Measurements from ENCODE around the gene SRBD1.

SRBD1 gene

GRCh38 chr2:45554073-45554741 is 56.9 kb downstream of the SRBD1 start:
- DNase-seq (ENCODE audit: low read depth) = peak; percentile 53
- no peak for TF ChIP-seq CTCF (conservative IDR thresholded peaks at IDR 0.05; ENCODE audit: low read depth, low read length)
- no peak overlapping the region for H3K4me3 ChIP-seq (ENCODE audit: low read depth, low read length)

- H3K4me3 ChIP-seq (ENCODE audit: low read depth, low read length) = no peak overlapping the region
- DNase-seq (ENCODE audit: low read depth) = no peak
- TF ChIP-seq CTCF (conservative IDR thresholded peaks at IDR 0.05; ENCODE audit: low read depth, low read length) = no peak
These were observed 59.2 kb downstream of the SRBD1 start for GRCh38 chr2:45551862-45552261.

- no peak for TF ChIP-seq CTCF (conservative IDR thresholded peaks at IDR 0.05; ENCODE audit: low read depth, low read length)
- DNase-seq (ENCODE audit: low read depth) = no peak
- H3K4me3 ChIP-seq (ENCODE audit: low read depth, low read length) = no peak overlapping the region
These were observed 65.1 kb downstream of the SRBD1 start for GRCh38 chr2:45545943-45546342.

DNA sequence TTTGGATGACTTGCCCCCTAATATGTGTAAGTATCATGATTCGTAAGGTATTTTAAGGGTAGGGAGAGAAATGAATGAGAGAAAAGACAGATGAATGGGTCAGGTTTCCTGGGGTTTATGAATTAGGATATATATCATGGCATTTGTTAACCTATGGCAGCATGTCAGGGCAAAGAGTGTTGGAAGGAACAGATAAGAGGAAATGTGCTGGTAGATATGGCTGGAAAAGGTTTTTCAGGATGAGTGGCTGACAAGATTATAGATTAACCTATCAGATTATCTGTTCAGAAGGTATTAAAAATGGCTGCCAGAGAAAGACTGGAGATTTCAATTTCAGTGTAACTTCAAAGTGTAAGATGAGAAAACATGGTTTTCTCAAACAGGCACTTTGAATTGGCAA is 67.8 kb downstream of the SRBD1 start:
- H3K4me3 ChIP-seq (ENCODE audit: low read depth, low read length) = no peak overlapping the region
- no peak for DNase-seq (ENCODE audit: low read depth)
- no peak for TF ChIP-seq CTCF (conservative IDR thresholded peaks at IDR 0.05; ENCODE audit: low read depth, low read length)

DNA sequence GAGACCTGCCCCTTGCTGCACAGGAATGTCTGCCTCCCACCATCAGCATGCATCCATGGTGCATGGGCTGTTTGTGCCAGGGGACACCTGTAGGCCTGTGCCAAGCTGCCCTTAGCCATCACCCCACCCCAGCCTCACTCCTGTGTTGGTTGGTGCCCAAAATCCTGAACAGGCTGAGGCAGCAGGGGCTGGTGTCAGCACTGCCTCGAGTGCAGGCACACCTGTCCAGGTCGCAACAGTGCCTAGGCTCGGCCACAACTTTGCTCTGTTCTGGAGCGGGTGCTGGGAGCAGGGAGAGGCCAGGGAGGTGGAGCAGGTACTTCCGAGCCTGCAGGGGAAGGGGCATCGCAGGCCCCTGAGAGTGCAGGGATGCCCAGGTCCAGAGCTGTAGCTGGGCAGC is 69.1 kb downstream of the SRBD1 start:
- DNase-seq (ENCODE audit: low read depth) = no peak
- no peak for TF ChIP-seq CTCF (conservative IDR thresholded peaks at IDR 0.05; ENCODE audit: low read depth, low read length)
- no peak overlapping the region for H3K4me3 ChIP-seq (ENCODE audit: low read depth, low read length)

- no peak for DNase-seq (ENCODE audit: low read depth)
- TF ChIP-seq CTCF (conservative IDR thresholded peaks at IDR 0.05; ENCODE audit: low read depth, low read length) = no peak
- H3K4me3 ChIP-seq (ENCODE audit: low read depth, low read length) = no peak overlapping the region
These were observed 69.6 kb downstream of the SRBD1 start for GRCh38 chr2:45541450-45541849.

DNA sequence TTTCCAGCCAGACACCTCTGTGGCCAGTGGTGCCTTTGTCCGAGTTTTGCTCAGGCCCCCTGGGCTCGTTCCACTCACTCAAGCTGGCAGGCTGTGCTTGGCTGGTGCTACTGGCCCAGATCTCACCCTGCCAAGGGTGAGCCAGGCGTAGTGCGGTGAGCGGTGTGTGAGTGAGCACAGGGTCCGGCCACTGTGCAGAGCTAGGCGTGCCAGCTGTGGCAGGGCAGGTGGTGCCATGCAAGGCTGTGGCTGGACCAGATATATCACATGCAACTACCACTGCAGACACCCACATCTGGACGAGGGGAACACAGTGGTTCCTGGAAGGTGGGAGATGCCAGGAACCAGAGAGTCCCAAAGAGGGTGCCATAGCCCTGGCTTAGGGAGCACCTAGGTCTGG is 70.1 kb downstream of the SRBD1 start:
- no peak for TF ChIP-seq CTCF (conservative IDR thresholded peaks at IDR 0.05; ENCODE audit: low read depth, low read length)
- DNase-seq (ENCODE audit: low read depth) = no peak
- no peak overlapping the region for H3K4me3 ChIP-seq (ENCODE audit: low read depth, low read length)
